Ureter (tissue), 1 donor: ENCODE data around the gene PACC1. TPM values are rescaled to one million over a fixed set of nuclear protein-coding genes. Genes with fewer than 3 reads are reported as not detected.
A peak's percentile ranks its signal among the peaks of the same experiment; 100 is the strongest.

ENCODE experiments used
- DNase-seq: peaks from one replicate; pipeline ENCODE4 v3.0.0-alpha.2; 2020; ENCODE audit warnings: low spot score
- total RNA-seq: library from RNA; stranded (reverse); gene quantifications from one replicate; pipeline ENCODE4 v1.2.4, GENCODE V29; 2023
- donor health status: DM: yes; HTN: yes; CAD: no.

The PACC1 gene
- total RNA-seq: 4.5 TPM

DNA sequence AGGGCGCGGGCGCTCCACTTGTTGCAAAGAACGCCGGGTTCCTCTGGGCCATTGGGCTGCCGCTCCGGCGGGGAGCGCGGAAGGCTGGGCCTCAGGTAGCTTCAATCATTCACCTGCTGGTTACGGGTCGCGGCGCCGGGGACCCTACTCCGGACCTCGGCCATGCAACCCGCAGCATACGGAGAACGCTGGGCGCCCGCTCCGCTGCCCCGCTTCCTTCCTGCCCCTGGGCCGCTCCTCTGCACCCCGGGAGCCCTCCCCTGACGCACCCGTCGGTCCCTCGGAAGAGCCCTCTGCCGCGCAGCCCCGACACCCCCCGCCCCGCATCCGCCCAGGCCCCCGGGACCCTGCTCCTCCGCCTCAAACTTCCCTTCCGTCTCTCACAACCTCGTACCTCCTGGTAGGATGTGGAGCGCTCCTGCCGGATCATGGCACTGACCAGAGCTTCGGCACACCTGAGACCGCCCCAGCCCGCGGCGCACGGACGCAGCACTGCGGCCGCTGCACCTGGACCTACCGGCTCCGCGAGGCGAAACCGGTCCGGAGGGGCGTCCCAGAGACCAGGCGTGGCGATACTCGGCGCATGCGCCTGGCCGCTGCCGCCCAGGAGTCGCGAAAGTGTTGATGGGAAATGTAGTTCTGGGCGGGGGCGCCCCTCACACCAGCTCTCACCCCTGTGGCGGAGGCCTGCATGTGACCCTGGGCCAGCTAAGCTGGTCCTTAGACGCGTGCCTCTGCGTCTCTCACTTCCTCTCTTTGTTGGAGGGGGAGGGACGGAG, at the start of gene PACC1:
PACC1 (minus strand) TSS at position 559 of the 779 bp plus-strand sequence; CDS start at position 430, 129 bp downstream.
- DNase-seq: peak; percentile 88

DNA sequence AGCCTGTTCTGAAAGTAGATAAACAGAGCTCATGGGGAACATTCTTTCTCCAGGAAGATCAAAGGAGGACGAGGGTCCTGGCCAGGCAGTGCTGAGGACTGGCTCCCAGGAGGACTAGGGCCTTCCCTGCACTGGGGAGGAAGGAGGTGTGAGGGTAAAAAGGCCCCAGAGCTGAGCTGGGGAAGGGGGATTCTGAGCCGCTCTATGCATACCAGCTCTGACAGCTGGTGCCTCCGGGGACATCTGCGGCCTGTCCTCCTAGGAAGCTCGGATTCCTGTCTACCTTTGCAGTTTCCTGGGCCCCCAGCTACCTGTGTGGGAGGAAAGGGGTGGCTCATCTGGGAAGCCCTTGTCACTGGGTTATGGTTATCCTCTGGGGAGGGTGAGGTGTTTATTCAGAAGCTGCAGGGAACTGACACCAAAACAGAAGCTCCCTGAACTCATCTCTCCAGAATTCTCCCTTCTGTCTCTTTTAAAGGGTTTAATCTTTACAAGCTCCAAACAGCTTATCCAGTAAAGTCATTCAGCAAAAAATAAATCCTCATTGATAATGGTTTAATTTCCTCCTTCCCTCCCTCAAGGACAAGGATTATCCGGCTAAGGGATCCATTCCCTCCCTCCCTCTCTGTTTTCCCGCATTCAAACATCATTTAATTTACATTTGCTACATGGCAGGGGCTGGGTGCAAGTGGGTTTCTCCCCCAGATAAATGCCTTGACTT, 49.0 kb upstream of the PACC1 start:
- no peak for DNase-seq

DNA sequence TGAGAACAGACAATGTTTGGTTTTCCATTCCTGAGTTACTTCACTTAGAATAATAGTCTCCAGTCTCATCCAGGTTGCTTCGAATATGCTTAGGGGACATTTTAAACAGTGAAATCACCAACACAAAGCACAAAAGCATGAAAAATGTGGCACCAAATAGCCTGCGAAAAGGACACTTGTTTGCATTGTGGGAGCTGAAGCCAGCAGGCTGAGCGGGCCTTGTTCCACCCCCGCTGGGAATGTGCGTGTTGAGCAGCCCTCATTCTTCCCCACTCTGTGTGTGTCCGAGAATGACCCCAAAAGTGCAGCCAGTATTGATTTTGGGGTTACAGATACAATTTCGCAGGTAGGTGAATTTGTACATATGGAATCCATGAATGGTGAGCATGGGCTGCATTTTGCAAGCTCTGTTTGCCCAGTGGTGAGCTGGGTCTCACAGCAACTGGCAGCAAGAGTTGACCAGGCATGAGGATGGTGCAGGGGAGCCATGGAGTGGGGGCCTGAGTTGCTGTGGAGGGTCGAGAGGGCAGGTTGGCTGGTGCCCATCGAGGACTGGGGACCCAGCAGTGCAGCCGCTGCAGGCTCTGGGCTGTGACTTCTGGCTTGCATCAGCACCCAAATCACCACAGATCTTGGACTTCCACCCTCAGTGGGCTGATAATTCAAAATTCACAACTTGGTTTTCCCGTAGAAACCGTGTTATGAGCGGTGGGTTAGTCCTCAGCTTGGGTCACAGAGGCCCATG, 47.4 kb upstream of the PACC1 start:
- no peak for DNase-seq

DNA sequence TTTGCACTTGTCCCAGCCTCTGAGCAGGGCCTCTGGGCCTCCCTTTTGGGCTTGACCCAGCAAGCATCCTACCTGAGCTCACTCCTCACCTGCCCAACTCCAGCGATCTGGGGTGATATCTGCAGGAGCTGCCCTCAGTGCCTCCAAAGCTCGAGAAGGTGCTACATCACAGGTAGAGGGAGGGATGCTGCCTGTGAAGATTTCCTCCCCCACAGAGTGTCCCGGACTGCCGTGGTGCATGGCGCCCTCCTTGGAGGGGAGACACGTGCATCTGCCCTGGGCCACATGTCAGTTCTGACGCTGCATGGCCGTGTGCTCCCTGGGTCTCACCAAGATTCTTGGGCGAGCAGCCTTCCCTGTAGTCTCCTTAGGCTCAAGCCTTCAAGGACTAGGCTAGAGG, 45.7 kb upstream of the PACC1 start:
- DNase-seq: no peak

DNA sequence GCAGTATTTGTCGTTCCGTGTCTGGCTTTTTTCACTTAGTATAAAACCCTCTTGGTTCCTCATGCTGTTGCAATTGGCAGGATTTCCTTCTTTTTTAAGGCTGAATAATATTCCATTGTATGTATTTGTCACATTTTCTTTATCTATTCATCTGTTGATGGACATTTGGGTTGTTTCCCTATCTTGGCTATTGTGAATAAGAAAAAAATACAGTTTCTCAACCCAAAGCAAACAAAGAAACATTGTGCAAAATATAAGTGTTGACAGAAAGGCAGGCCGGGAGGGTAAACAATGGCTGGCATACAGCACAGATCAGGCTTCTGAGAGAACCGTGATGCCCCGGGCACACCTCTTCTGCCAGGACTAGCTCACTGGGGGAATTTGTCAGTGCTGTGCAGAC, 45.0 kb upstream of the PACC1 start:
- DNase-seq: no peak

DNA sequence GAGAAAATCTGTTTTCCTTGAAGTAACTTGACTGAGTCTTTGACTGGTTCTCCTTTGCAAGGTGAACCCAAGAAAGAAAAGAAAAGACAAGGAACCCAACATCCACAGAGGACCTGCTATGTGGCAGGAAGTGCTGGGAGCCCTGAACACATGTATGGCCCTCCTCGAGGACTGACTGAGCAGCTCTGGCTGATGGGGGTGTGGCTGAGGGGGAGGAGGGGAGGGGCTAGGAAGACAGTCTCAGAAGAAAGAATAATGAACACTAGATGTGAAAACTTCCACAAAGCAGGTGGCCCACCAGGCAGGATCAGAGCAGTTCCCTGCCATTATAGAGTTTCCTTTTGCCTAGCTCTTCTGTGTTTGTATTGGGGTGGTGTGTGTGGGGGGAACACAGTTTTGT, 44.1 kb upstream of the PACC1 start:
- DNase-seq: no peak

DNA sequence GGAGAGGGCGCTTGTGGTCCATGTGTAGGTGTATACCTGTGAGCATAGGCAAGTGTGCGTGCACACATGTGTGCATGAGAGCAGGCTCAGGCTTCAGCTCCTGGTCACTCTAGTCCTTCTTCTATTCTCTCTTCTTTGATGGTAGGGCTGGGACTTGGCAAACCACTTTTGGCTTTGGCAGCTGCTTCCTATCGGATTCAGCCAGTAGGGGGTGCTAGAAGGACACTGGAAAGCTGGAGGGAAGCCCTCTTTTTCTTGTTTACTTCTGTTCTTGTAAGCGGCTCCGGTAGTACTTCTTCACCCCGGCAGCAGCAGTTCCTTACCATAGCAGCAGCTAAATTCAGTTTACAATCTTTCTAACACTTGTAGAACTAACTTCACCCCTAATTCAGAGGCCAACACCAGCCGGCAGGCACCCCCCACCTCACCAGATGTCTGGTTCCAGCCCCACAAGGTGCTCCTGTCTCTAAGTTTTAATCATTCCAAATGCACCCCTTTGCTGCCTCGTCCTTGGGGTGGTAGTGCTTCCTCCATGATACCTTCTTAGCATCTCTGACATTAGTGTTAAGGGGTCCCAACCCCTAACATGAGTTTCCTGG, 43.2 kb upstream of the PACC1 start:
- DNase-seq: no peak

DNA sequence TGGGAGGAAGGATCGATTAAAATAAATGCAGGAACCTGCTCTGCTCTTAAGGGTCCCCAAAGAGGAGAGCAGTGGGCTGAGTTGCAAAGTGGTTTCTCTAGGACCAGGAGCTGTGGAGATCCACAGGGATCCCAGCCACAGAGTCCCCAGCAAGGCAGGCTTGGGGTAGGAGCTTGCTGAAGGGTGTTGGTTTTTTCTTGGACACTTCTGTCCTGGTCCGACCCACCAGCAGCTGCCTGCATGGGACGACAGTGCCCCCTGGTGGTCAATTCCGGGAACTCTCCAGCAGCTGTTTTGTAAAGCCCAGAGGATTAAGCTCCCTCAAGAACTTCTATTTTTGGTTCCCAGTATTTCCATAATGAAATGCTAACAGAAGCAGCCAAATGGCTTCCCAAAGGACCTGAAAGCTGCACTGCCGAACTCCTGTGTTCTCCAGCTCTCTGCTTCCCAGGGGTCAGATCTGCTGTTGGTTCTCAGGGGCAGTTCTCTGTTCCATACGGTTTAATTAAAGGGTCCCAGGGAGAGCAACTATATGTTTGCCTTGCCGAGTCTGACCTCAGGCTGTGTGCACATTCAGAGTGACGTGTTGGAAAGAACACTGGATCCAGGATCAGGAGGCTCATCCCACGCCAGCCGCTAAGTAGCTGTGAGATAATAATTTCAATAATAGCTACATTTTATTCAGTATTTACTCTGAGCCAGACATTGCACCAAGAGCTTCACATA, 41.3 kb upstream of the PACC1 start:
- peak; percentile 89 for DNase-seq

DNA sequence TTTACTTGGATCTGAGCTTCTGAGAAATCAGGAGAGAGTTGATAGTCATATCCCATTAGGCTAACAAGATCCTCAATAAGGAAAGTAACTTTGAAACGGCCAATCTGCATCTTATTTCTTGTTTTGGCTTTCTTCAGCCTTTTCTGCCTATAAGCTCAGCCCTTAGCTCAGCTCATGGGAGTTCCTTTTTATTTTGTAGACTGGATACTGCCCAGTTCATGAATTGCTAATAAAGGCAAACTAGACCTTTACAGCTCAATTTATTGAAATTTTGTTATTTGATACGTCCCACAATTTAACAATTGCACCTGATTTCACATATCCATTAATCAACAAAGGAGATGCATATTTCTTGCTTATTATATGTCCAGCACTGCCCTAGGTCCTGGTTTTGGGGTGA, 40.7 kb upstream of the PACC1 start:
- DNase-seq: no peak

DNA sequence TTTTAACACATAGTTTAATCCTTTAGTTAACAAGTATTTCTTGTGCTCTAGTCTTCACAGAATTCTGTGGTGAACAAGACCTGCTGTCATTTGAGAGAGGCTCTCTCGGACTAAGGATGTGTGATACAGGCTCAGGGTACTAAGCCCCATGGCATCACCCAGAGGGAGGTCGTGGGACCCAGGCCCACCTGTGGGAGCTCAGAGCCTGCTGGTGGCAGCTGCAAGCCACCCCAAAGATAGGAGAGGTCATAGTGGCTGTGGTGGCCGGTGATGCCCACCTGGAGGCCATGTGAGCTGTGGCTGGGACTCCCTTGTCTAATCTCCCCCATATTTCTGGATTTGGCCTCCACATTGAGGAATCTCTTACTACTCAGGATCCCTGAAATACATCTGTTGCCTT, 40.1 kb upstream of the PACC1 start:
- DNase-seq: no peak

DNA sequence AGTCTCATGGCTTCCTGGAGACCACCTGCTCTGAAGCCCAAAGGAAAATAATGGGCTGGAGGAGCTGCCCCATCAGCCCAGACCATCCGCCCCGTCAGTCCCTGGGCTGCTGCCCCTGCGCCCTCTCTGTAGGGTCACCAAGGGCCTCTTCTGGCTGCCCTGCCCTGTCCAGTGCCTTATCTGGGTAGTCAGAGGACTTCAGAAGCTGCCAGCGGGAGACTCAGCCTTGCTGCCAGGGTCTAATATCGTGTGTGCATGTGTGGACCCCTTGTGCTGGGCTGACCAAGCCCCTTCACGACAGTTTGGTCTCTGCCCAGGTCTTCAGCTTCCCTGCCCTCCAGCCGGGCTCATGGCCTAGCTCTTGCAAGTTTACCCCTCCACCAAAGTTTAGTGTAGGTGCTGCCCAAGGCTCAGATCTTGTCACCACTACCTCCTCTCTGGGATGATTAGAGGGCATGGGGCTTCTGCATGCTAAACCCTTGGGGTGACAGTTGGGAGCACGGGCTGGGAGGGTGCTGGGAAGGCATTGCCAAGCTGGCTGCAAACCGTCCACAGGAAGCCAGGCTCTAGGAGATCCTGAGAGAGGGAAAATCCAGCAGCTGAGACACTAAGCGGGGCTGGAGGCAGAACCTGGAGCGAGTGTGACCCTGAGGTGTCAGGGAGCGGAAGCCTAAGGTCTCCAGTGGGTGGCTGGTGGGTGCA, 38.6 kb upstream of the PACC1 start:
- no peak for DNase-seq

DNA sequence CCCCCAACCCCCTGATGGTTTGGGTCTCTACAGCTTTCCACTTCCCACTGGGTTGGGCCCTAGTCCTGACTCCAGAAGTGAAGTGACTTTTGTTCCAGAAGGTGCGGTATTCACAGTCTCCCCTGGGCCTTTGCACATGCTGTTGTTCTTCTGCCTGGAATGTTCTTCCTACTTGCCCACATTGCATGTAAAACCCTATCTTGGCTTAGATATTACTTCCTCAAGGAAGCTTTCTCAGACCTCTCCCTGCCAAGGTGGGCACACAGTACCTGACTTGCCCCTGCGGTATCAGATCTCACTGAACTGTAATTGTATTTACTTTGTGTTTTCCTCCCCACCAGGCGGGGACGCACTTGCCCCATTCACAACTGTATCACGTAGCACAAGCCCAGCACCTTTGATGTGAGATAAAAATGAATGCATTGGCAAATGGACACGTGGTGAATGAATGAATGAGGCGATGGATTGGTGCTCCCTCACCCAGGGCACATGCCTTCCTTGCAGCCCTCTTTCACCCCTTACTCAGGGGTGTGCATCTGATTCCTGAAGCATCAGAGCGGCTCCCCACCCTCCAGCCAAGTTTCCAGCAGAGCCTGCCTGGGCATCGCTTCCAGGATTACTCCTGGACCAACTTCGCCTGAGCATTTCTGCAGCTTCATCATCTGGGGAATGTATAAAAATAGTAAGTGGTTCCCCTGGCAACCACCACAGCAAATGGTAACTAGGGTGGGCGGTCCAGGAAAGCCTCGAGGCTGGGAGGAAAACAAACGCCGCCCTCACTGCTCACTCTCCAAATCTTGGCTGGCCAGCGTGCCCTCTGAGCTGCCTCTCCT, 37.9 kb upstream of the PACC1 start:
- no peak for DNase-seq

DNA sequence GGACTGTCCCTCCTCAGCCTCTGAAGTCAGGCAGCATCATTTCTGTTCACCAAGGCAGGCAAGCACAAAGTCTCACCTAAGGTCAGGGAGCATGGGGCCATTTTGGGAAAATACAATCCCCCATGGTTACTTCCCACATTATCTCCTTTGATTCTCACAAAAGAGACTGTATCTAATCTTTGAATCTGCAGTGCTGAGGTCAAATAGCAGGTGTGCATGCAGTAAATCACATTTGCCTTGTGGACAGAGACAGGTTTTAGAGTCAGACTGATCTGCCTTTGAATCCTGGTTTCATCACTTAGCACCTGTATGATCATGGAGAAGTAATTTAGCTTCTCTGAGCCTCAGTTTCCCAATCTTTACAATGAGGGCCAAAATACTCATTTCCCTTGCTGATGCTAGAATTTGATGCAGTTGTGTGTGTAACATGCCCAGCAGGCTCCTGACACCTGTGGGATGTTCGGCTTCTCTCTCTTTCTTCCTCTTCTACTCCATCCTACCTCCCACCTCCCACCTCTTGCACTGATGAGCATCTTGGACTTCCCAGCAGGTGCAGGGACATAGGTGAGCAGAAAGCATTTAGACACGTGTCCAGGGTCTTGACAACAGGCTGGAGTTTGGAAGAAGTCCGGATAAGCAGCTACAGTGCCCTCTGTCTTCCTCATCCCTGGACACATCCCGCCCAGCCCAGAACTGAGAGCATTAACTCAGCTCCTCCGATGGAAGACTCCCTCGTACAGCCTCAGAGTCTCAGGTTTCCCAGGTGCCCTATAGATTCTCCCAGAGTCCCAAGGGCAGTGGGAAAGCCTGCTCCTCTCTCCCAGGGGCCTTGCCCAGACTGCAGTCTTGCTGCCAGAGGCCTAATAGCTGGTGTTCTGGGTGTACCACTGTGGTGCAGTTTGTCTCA, 37.0 kb upstream of the PACC1 start:
- DNase-seq: no peak

DNA sequence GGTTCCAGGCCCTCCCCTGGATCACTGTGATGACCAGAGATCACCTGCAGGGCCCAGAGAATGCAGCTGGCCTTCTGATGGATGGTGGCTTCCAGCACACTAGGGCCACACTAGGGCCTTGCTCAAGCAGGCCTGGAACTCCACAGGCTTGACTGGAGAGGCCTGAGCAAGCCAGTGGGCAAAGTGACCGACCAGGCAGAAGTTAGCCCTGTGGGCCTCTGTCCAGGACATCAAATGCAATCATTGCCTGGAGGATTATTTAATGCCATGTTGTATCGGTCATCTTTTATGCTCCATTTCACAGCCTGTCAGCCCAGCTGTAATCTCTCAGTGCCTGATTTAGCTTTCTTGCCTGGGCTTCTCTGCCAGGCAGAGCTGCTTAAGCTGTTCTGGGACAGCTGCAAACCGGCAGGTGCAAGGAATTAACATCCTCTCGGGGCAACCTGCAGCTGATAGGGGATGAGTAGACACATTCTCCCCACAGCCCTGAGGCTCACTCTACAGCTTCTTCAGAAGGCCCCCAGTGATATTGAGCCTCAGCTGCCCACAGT, 35.7 kb upstream of the PACC1 start:
- no peak for DNase-seq

DNA sequence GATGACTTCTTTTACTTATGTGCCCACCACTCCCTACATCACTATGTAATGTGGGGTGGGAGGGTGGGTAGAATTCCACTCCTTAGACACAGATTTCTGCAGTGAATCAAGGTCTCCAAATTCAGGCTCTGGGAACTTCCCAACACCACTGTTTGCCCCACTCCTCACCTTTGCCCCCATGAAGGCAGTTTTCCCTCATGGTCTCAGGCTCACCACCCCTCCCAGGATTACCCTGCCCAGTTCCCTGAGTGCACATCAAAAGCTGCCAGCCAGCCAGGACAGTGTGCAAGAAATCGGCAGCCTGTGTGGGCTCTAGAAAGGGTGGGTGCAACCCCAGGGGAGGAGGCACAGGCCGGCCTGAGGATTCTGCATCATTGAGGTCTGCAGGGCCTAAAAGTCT, 32.8 kb upstream of the PACC1 start:
- no peak for DNase-seq

DNA sequence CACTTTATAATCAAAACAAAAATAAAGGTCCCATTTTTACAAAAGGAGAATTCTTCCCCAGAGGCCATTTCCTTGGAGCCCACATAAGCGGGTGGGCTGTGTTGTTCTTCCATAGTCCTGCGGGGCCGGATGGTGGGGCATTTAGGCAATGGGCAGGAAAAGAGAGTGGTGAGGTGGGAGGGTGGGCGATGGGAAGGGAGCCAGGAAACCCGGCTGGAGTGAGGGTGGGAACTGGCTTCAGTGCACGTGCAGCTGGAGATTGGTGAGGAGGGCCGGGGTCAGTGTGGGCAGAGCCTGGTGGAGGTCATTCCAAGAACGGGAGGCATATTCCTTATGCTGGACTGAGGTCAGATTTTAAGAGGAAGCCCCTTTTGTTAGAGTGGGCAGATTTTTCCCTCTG, 31.6 kb upstream of the PACC1 start:
- no peak for DNase-seq

DNA sequence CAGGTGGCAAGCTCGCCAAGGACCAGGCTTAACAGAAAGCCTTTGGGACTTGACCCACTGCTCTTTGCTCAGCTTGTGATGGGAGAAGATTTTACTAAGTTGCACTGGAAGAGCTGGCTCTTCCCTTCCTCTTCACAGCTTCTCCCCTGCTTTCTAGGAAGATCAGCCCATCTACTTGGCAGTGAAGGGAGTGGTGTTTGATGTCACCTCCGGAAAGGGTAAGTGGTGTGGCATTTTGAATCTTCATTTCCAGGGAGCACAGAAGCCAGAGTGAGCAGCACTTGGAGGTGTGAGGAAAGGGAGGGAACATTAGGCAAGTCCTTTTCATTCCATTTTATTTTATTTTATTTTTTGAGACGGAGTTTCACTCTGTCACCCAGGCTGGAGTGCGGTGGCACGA, 27.7 kb upstream of the PACC1 start:
- no peak for DNase-seq

DNA sequence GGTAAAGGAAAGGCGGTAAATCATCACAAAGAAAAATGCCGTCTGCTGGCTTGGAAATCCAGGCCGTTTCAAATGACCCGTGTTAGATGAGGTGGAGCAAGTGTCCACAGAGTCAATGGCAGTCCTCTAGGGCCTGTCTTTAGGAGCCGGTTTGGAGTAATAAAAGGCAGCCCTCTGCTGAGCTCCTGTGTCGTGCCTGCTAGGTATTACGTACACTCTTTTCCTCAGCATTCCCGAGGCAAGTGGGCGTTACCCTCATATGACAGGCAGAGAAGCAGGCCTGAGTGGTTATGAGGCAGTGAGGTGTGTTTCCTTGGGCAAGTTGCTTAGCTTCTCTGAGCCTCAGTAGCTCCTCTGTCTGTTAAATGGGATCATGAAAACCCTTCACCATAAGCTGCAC, 25.7 kb upstream of the PACC1 start:
- DNase-seq: no peak

DNA sequence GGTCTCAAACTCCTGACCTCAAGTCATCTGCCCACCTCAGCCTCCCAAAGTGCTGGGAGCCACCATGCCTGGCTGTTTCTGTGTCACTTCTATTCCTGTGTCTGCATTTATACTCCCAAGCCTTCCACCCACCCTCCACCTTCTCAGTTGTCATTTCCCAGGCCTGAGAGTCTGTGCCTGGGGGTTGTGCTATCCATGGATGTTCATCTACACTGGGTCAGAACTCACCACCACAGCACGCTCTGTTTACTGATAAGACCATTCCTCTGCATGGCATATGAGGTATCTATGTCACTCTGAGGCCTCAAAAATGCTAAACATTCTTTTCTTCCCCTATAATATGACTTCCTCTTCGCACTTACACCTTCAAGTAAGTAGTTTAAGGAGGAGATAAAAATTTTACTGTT, 24.1 kb upstream of the PACC1 start:
- no peak for DNase-seq
